K562 (cell line): ENCODE data around the gene HSPB7. TPM values are rescaled to one million over a fixed set of nuclear protein-coding genes. Genes with fewer than 3 reads are reported as not detected.

ENCODE experiments used
- GABPB1 ChIP-seq: sonication (generic); formaldehyde crosslinking; IDR thresholded peaks from 2 replicates; pipeline ENCODE4 v1.8.0; 2022; ENCODE audit warnings: mild to moderate bottlenecking, missing genetic modification reagents
- MEF2A ChIP-seq: IDR thresholded peaks from 2 replicates; pipeline ENCODE4 v1.6.1; 2011; ENCODE audit warnings: low read depth, mild to moderate bottlenecking, low read length, moderate library complexity; ENCODE audit not compliant: control insufficient read depth
- PRPF4 ChIP-seq: fragments of 200-400 bp; formaldehyde crosslinking; IDR thresholded peaks from one replicate; pipeline ENCODE4 v1.6.1; 2017; ENCODE audit warnings: low read length, low read depth, mild to moderate bottlenecking; ENCODE audit not compliant: insufficient read depth, poor library complexity, severe bottlenecking
- ZNF134 ChIP-seq: fragments of 250-450 bp; sonication (Bioruptor Pico); conservative IDR thresholded peaks from 2 replicates; pipeline ENCODE4 v1.4.0; 2020
- polyA plus RNA-seq, 8 experiments: library from polyadenylated mRNA; depleted of rRNA in 4 of 8; stranded (reverse) in 5 of 8; unstranded in 3 of 8; fragments of >200 nt; fragmentation: Nextera tagmentation in 2 of 8; fragmentation: Illumina TruSeq in 1 of 8; extraction: Ambion mirVana in 2 of 8; extraction: Trizol in 1 of 8; gene quantifications; 2 replicates each; pipeline versions ENCODE4 v1.2.1 to v1.2.3, GENCODE V29; 2011 to 2014; ENCODE audit warnings: inconsistent platforms in 1 of 8, missing spikeins in 1 of 8
- total RNA-seq, 7 experiments: library from RNA; depleted of rRNA in 6 of 7; stranded (reverse); fragments of >200 nt in 6 of 7; fragmentation: Illumina TruSeq in 2 of 7; extraction: Trizol in 2 of 7; gene quantifications; 2 replicates each; pipeline versions ENCODE4 v1.2.1 to v1.2.3, GENCODE V29; 2011 to 2021; ENCODE audit warnings: low replicate concordance in 1 of 7
- TF ChIP-seq, protein P1 (sequence below): fragments of 250-450 bp; sonication (Bioruptor Pico); IDR thresholded peaks from 2 replicates; pipeline ENCODE4 v1.5.0; 2021; ENCODE audit warnings: mild to moderate bottlenecking, moderate library complexity
- TF ChIP-seq, protein P2 (sequence below): fragments of 250-450 bp; sonication (Bioruptor Pico); IDR thresholded peaks from 2 replicates; pipeline ENCODE4 v1.4.0; 2020
- TF ChIP-seq, protein P3 (sequence below): sonication (generic); formaldehyde crosslinking; IDR thresholded peaks from 2 replicates; pipeline ENCODE4 v1.8.1; 2023; ENCODE audit warnings: missing genetic modification reagents, mild to moderate bottlenecking, borderline replicate concordance

HSPB7 gene
- total and polyA plus RNA-seq, 9 of the 15 experiments (the other 6 are each of a cell fraction or from before 2014, with no cell fraction given): 0.05 to 0.19 (median 0.07) TPM; not detected in 6

DNA sequence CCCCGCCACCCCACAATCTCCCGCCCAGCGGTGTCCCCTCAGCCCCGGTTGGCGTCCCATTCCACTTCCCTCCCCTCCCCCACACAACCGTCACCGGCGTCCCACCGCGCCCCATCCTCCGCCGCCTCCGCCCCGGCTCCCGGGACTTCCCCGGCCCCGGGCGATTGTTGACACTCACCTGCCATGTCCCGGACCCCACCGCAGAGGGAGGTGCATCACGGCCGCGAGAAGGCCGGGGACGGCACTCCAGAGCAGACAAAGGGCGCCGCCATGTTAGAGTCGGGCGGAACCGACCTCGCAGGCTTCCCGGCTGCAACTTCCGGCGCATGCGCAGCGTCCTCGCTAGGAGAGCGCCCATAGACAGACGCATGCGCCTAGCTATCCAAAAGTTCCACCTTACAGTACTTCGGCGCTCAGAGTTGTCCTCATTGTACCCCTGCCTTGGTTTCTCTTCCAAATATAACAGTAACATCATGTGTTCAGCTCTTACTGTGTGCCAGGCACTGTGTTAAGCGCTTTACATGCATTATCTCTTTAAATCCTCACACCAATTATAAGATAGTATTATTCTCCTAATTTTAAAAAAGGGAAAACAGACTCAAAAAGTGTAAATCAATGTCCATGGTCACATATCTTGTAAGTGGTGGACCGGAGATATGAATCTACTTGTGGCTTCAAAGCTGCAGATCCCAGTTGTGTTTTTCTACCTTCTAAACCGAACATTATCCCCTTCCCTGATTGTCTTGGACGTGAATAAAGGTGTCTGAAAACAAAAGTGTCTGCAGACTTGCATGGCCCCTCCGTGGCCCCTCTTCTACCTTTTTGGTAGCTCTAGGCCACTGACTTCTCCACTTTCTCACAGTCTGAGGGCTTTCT, 41.8 kb downstream of the HSPB7 start, which contains the start of gene ZBTB17 (continued):
- TF ChIP-seq, protein P1, sequence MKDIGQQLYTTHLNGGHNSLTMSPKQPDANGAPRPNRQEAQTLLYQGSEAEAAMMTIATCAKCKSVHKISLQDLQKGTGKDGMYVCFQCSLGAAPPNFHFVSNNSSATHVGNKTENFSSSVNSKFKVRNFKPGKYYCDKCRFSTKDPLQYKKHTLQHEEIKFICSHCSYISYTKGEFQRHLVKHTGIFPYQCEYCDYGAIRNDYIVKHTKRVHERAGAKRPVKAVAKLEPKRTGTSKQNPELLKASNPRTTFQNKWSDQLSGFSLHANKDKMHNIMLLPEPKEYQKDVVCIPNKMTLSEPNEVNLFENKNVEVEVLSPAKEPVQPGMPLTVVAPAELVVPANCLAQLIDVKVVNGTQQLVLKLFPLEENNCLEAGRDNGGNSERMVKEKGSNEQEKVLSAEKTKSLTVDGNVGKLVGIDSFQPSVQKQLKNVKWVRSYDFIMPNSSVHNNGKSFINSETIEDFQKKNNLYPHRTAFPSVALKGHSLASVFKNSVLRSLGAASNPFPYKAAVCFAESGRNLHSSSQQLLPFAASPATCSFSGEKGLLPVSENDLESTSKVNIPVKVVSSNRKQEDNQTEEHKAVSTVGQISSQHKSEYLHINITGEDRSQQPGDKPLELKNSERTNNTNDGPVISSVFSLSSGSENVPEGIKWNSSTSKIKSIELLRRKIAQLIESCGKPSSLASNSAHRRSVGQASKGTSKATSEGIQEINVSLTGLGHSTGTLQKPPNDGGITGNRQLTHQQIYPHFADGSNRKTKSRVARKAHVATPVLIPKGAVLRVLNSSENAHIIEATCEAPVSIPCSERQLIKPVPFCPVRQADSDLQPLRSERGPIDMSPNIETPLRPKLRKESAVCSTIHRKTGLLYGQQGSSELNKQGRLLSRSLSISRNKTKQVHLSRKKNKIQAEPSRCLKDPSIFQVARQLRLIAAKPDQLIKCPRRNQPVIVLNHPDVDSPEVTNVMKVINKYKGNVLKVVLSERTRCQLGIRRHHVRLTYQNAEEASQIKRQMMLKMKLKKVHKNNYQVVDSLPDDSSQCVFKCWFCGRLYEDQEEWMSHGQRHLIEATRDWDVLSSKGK (CRISPR knock-in tag): no peak
- TF ChIP-seq ZNF134 (CRISPR knock-in tag) (no peak), PRPF4 (no peak), GABPB1 (CRISPR knock-in tag) (peak; percentile 96), MEF2A (no peak)
- TF ChIP-seq, protein P2, sequence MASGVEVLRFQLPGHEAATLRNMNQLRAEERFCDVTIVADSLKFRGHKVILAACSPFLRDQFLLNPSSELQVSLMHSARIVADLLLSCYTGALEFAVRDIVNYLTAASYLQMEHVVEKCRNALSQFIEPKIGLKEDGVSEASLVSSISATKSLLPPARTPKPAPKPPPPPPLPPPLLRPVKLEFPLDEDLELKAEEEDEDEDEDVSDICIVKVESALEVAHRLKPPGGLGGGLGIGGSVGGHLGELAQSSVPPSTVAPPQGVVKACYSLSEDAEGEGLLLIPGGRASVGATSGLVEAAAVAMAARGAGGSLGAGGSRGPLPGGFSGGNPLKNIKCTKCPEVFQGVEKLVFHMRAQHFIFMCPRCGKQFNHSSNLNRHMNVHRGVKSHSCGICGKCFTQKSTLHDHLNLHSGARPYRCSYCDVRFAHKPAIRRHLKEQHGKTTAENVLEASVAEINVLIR (CRISPR knock-in tag): peak; percentile 80
- TF ChIP-seq, protein P3, sequence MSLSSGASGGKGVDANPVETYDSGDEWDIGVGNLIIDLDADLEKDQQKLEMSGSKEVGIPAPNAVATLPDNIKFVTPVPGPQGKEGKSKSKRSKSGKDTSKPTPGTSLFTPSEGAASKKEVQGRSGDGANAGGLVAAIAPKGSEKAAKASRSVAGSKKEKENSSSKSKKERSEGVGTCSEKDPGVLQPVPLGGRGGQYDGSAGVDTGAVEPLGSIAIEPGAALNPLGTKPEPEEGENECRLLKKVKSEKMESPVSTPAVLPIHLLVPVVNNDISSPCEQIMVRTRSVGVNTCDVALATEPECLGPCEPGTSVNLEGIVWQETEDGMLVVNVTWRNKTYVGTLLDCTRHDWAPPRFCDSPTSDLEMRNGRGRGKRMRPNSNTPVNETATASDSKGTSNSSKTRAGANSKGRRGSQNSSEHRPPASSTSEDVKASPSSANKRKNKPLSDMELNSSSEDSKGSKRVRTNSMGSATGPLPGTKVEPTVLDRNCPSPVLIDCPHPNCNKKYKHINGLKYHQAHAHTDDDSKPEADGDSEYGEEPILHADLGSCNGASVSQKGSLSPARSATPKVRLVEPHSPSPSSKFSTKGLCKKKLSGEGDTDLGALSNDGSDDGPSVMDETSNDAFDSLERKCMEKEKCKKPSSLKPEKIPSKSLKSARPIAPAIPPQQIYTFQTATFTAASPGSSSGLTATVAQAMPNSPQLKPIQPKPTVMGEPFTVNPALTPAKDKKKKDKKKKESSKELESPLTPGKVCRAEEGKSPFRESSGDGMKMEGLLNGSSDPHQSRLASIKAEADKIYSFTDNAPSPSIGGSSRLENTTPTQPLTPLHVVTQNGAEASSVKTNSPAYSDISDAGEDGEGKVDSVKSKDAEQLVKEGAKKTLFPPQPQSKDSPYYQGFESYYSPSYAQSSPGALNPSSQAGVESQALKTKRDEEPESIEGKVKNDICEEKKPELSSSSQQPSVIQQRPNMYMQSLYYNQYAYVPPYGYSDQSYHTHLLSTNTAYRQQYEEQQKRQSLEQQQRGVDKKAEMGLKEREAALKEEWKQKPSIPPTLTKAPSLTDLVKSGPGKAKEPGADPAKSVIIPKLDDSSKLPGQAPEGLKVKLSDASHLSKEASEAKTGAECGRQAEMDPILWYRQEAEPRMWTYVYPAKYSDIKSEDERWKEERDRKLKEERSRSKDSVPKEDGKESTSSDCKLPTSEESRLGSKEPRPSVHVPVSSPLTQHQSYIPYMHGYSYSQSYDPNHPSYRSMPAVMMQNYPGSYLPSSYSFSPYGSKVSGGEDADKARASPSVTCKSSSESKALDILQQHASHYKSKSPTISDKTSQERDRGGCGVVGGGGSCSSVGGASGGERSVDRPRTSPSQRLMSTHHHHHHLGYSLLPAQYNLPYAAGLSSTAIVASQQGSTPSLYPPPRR: no peak
